ENCODE data around the gene OSBPL1A. TPM values are rescaled to one million over a fixed set of nuclear protein-coding genes. Genes with fewer than 3 reads are reported as not detected.

OSBPL1A gene
- total and polyA plus RNA-seq, 12 donors: 18.7 to 116 (median 60.0) TPM

GRCh38 chr18:24268784-24269550 is 128.7 kb downstream of the OSBPL1A start:
- no peak for DNase-seq
- intact Hi-C loops (cut with DNase I): no loop called here
- peaks cover 5 to 26% of the 10 kb centered on the region in 2 donors for H3K4me1 ChIP-seq (replicated peaks in 1 of 2)

GRCh38 chr18:24267878-24268277 is 129.7 kb downstream of the OSBPL1A start:
- H3K36me3 ChIP-seq (replicated peaks in 1 of 2): no peaks in the 10 kb centered on the region
- intact Hi-C loops (cut with DNase I): no loop called here
- H3K4me3 ChIP-seq: no peak overlapping the region
- DNase-seq: no peak
- H3K27me3 ChIP-seq: no peaks in the 10 kb centered on the region
- H3K27ac ChIP-seq: no peak overlapping the region
- H3K9me3 ChIP-seq (replicated peaks in 1 of 3): no peaks in the 10 kb centered on the region
- no peak for TF ChIP-seq POLR2A (IDR thresholded peaks at IDR 0.05)
- TF ChIP-seq CTCF (IDR thresholded peaks at IDR 0.05): no peak
- WGBS, 4 donors: 88 to 100% (median 92%) methylated on average over 1 of the region's 1 CpG
- H3K4me1 ChIP-seq (replicated peaks in 1 of 2): peaks cover 5 to 15% of the 10 kb centered on the region in 2 donors

More at GRCh38 chr18:24268784-24269550, 128.7 kb downstream of the OSBPL1A start:
- no peaks in the 10 kb centered on the region for H3K9me3 ChIP-seq (replicated peaks in 1 of 3)
- no peak overlapping the region for H3K4me3 ChIP-seq
- H3K36me3 ChIP-seq (replicated peaks in 1 of 2): no peaks in the 10 kb centered on the region
- no peak for TF ChIP-seq CTCF (IDR thresholded peaks at IDR 0.05)
- TF ChIP-seq POLR2A (IDR thresholded peaks at IDR 0.05): no peak
- WGBS, 4 donors: 89 to 92% (median 92%) methylated on average over 10 of the region's 10 CpGs
- H3K27ac ChIP-seq: no peak overlapping the region
- no peaks in the 10 kb centered on the region for H3K27me3 ChIP-seq

GRCh38 chr18:24266131-24266530 is 131.5 kb downstream of the OSBPL1A start:
- DNase-seq: no peak
- WGBS, 4 donors: 85 to 100% (median 92%) methylated on average over 1 of the region's 1 CpG
- Histone ChIP-seq H3K27ac (no peak overlapping the region), H3K27me3 (no peaks in the 10 kb centered on the region), H3K36me3 (replicated peaks in 1 of 2) (no peaks in the 10 kb centered on the region), H3K4me3 (no peak overlapping the region), H3K4me1 (replicated peaks in 1 of 2) (peaks cover 0 to 9% of the 10 kb centered on the region in 2 donors), H3K9me3 (replicated peaks in 1 of 3) (no peaks in the 10 kb centered on the region)
- intact Hi-C loops (cut with DNase I): no loop called here
- no peak for TF ChIP-seq CTCF (IDR thresholded peaks at IDR 0.05)

GRCh38 chr18:24265502-24266064 is 132.0 kb downstream of the OSBPL1A start:
- TF ChIP-seq CTCF (IDR thresholded peaks at IDR 0.05) (no peak), POLR2A (IDR thresholded peaks at IDR 0.05) (no peak)
- DNase-seq: no peak
- no peak overlapping the region for H3K4me3 ChIP-seq
- intact Hi-C loops (cut with DNase I): no loop called here
- H3K4me1 ChIP-seq (replicated peaks in 1 of 2): peaks cover 0 to 8% of the 10 kb centered on the region in 2 donors
- no peak overlapping the region for H3K27ac ChIP-seq
- H3K36me3 ChIP-seq (replicated peaks in 1 of 2): no peaks in the 10 kb centered on the region
- H3K27me3 ChIP-seq: no peaks in the 10 kb centered on the region
- WGBS, 4 donors: 79 to 85% (median 81%) methylated on average over 4 of the region's 4 CpGs
- no peaks in the 10 kb centered on the region for H3K9me3 ChIP-seq (replicated peaks in 1 of 3)
